ENCODE results near the gene BRICD5.

Gene BRICD5

GRCh38 chr16:2251296-2252111 is 40.8 kb upstream of the BRICD5 start, which contains the start of gene ECI1:
Gene ECI1 (minus strand): TSS chr16:2251587. CDS start chr16:2251566, 21 bp downstream.
- H3K4me3 ChIP-seq (ENCODE audit: low read depth, low read length), result peak within 1 kb of the TSS; percentile 68
- peak; percentile 50 for TF ChIP-seq CTCF (IDR thresholded peaks at IDR 0.05; ENCODE audit: low read depth, low read length)

GRCh38 chr16:2250652-2251295 is 40.1 kb upstream of the BRICD5 start:
- H3K4me3 ChIP-seq (ENCODE audit: low read depth, low read length), result peak overlapping the region; percentile 68
- TF ChIP-seq CTCF (IDR thresholded peaks at IDR 0.05; ENCODE audit: low read depth, low read length), result no peak

- H3K4me3 ChIP-seq (ENCODE audit: low read depth, low read length), result no peak overlapping the region
- no peak for TF ChIP-seq CTCF (IDR thresholded peaks at IDR 0.05; ENCODE audit: low read depth, low read length)
Measured at GRCh38 chr16:2246301-2246885, 35.7 kb upstream of the BRICD5 start.

GRCh38 chr16:2244926-2245795 is 34.5 kb upstream of the BRICD5 start:
- TF ChIP-seq CTCF (IDR thresholded peaks at IDR 0.05; ENCODE audit: low read depth, low read length), result no peak
- H3K4me3 ChIP-seq (ENCODE audit: low read depth, low read length), result no peak overlapping the region

- H3K4me3 ChIP-seq (ENCODE audit: low read depth, low read length), result no peak overlapping the region
- TF ChIP-seq CTCF (IDR thresholded peaks at IDR 0.05; ENCODE audit: low read depth, low read length), result no peak
Measured at GRCh38 chr16:2244301-2244700, 33.6 kb upstream of the BRICD5 start.

GRCh38 chr16:2243781-2244180 is 33.1 kb upstream of the BRICD5 start:
- TF ChIP-seq CTCF (IDR thresholded peaks at IDR 0.05; ENCODE audit: low read depth, low read length), result no peak
- H3K4me3 ChIP-seq (ENCODE audit: low read depth, low read length), result no peak overlapping the region

Data from WI38 (cell line).